PC-3 (cell line): ENCODE data around the gene TGM2.

Experiments
- CTCF ChIP-seq: fragments of 300-600 bp; sonication (generic); conservative IDR thresholded peaks from 2 replicates; pipeline ENCODE4 v1.5.1; 2017; ENCODE audit warnings: antibody characterized with exemption, low read depth, mild to moderate bottlenecking, low read length
- EZH2 ChIP-seq: fragments of 300-600 bp; sonication (generic); IDR thresholded peaks from one replicate; pipeline ENCODE4 v1.6.1; 2017; ENCODE audit warnings: antibody characterized with exemption, mild to moderate bottlenecking, low read length; ENCODE audit not compliant: unreplicated experiment
- EZH2phosphoT487 ChIP-seq: fragments of 300-600 bp; sonication (generic); IDR thresholded peaks from 2 replicates; pipeline ENCODE4 v1.6.1; 2018; ENCODE audit warnings: mild to moderate bottlenecking, antibody characterized with exemption, low read length, borderline replicate concordance

- TF ChIP-seq CTCF (no peak), EZH2 (no peak), EZH2phosphoT487 (no peak)
These were observed 3.7 kb downstream of the TGM2 start for GRCh38 chr20:38161412-38161774.
